GM12878 (cell line): ENCODE results near the gene SLC39A11.

Experiments
- ZBED1 ChIP-seq: IDR thresholded peaks from 2 replicates; pipeline ENCODE4 v1.6.1; 2016; ENCODE audit warnings: borderline replicate concordance
- TF ChIP-seq, protein P1 (sequence below): fragments of 450-650 bp; IDR thresholded peaks from 2 replicates; pipeline ENCODE4 v1.6.1; 2017; ENCODE audit warnings: antibody characterized with exemption, mild to moderate bottlenecking, moderate library complexity

DNA sequence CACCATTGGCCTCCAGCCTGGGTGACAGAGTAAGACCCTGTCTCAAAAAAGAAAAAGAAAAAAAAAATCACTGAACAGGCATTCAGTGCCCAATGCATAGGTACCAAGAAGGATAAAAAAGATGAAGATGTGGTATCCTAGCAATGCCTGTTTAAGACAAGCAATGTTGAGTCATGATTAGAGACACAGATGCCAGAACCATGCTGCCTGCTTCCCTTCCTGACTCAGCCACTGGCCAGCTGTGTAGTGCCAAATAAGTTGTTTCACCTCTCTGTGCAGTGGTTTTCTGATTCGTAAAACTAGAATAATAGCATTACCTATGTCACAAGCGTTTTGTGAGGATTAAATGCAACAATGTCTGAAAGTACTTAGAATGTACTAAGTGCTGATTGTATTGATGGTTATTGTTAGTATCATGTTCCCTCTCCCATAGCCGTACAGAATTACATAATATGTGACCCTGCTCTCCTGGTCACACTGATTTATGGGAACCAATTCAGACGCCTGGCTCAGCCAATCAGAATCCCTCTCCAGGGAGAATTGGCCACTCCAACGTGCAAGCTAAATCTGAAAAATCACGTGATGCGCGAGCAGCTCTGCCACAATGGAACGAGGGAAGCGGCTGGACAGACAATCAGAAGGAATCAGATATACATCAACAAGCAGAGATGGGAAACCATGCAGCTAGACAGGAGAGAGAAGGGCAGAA lies 241.9 kb downstream of the SLC39A11 start:
- no peak for TF ChIP-seq ZBED1
- TF ChIP-seq, protein P1, sequence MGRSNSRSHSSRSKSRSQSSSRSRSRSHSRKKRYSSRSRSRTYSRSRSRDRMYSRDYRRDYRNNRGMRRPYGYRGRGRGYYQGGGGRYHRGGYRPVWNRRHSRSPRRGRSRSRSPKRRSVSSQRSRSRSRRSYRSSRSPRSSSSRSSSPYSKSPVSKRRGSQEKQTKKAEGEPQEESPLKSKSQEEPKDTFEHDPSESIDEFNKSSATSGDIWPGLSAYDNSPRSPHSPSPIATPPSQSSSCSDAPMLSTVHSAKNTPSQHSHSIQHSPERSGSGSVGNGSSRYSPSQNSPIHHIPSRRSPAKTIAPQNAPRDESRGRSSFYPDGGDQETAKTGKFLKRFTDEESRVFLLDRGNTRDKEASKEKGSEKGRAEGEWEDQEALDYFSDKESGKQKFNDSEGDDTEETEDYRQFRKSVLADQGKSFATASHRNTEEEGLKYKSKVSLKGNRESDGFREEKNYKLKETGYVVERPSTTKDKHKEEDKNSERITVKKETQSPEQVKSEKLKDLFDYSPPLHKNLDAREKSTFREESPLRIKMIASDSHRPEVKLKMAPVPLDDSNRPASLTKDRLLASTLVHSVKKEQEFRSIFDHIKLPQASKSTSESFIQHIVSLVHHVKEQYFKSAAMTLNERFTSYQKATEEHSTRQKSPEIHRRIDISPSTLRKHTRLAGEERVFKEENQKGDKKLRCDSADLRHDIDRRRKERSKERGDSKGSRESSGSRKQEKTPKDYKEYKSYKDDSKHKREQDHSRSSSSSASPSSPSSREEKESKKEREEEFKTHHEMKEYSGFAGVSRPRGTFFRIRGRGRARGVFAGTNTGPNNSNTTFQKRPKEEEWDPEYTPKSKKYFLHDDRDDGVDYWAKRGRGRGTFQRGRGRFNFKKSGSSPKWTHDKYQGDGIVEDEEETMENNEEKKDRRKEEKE: no peak
